Esophagus (tissue), 2 donors: Measurements from ENCODE around the gene THOC2. TPM values are rescaled to one million over a fixed set of nuclear protein-coding genes. Genes with fewer than 3 reads are reported as not detected.
"Not testable (repeated sequence)": the region's sequence is repeated elsewhere in the genome, so short reads cannot be mapped to it uniquely, and the experiment has no call there.

Experiments used
- H3K27ac ChIP-seq, 2 donors: one replicate each; pipeline ENCODE4 v1.5.1; 2013; ENCODE audit warnings: low read depth in 2 of 2, mild to moderate bottlenecking in 2 of 2, inconsistent platforms in 1 of 2, low read length in 1 of 2, moderate library complexity in 1 of 2
- H3K27me3 ChIP-seq, 2 donors: one replicate each; pipeline ENCODE4 v1.6.1; 2013; ENCODE audit warnings: low read length in 2 of 2, control low read depth in 1 of 2, mild to moderate bottlenecking in 1 of 2; ENCODE audit not compliant: insufficient read depth in 2 of 2, control insufficient read depth in 1 of 2
- H3K36me3 ChIP-seq, 2 donors: one replicate each; pipeline ENCODE4 v1.6.1; 2013; ENCODE audit warnings: low read length in 1 of 2; ENCODE audit not compliant: control insufficient read depth in 2 of 2, insufficient read depth in 2 of 2
- H3K4me1 ChIP-seq, 2 donors: one replicate each; pipeline ENCODE4 v1.6.1; 2013; ENCODE audit warnings: low read length in 1 of 2; ENCODE audit not compliant: control insufficient read depth in 2 of 2, insufficient read depth in 2 of 2
- H3K4me3 ChIP-seq, 2 donors: one replicate each; pipeline ENCODE4 v1.5.1; 2013; ENCODE audit warnings: low read length in 2 of 2, mild to moderate bottlenecking in 2 of 2, low read depth in 1 of 2, moderate library complexity in 1 of 2
- H3K9me3 ChIP-seq, 2 donors: one replicate each; pipeline ENCODE4 v1.6.1; 2013; ENCODE audit warnings: mild to moderate bottlenecking in 2 of 2, low read depth in 1 of 2, low read length in 1 of 2, moderate library complexity in 1 of 2; ENCODE audit not compliant: control insufficient read depth in 2 of 2, insufficient read depth in 1 of 2
- WGBS, 2 donors: extraction: QIAGEN DNeasy Blood & Tissue Kit; methylation state at CpG; one replicate each; pipeline ENCODE4 v1.1.7; 2013; 5-methylcytosine and 5-hydroxymethylcytosine counted together
- polyA plus RNA-seq, 2 donors: library from polyadenylated mRNA; stranded (reverse); fragments of 200-250 nt; gene quantifications; one replicate each; pipeline ENCODE4 v1.2.3, GENCODE V29; 2013
- donor health status: healthy with polysubstance abuse.
- donor health status: Bipolar disorder and iron deficiency.

THOC2 gene
- polyA plus RNA-seq, 2 donors = 28.2 to 43.7 TPM

GRCh38 chrX:123682186-123682585 lies 50.7 kb downstream of the THOC2 start:
- Histone ChIP-seq H3K27me3 (no peaks in the 10 kb centered on the region), H3K4me1 (no peaks in the 10 kb centered on the region), H3K4me3 (no peak overlapping the region), H3K9me3 (no peaks in the 10 kb centered on the region), H3K36me3 (no peaks in the 10 kb centered on the region), H3K27ac (no peak overlapping the region)

GRCh38 chrX:123679733-123680460 lies 53.0 kb downstream of the THOC2 start:
- WGBS, 2 donors = 89 to 92% methylated on average over 15 of the region's 15 CpGs
- not testable (repeated sequence) for H3K27ac ChIP-seq, H3K4me3 ChIP-seq

GRCh38 chrX:123675154-123675553 lies 57.7 kb downstream of the THOC2 start:
- no peak overlapping the region for H3K27ac ChIP-seq
- no peaks in the 10 kb centered on the region for H3K36me3 ChIP-seq
- H3K27me3 ChIP-seq = no peaks in the 10 kb centered on the region
- no peak overlapping the region for H3K4me3 ChIP-seq
- H3K9me3 ChIP-seq = no peaks in the 10 kb centered on the region
- no peaks in the 10 kb centered on the region for H3K4me1 ChIP-seq
- 70 to 89% methylated on average over 2 of the region's 2 CpGs for WGBS, 2 donors

More at GRCh38 chrX:123679733-123680460, 53.0 kb downstream of the THOC2 start:
- not testable (repeated sequence) for H3K4me1 ChIP-seq, H3K36me3 ChIP-seq, H3K9me3 ChIP-seq, H3K27me3 ChIP-seq

- Histone ChIP-seq H3K4me1 (no peaks in the 10 kb centered on the region), H3K9me3 (no peaks in the 10 kb centered on the region), H3K4me3 (no peak overlapping the region), H3K27me3 (no peaks in the 10 kb centered on the region), H3K36me3 (no peaks in the 10 kb centered on the region), H3K27ac (no peak overlapping the region)
- 79 to 86% methylated on average over 1 of the region's 1 CpG for WGBS, 2 donors
Observed at GRCh38 chrX:123673813-123674212, 59.0 kb downstream of the THOC2 start.

GRCh38 chrX:123665197-123665596 lies 67.7 kb downstream of the THOC2 start:
- Histone ChIP-seq H3K4me1 (no peaks in the 10 kb centered on the region), H3K27me3 (no peaks in the 10 kb centered on the region), H3K27ac (no peak overlapping the region), H3K4me3 (no peak overlapping the region), H3K9me3 (no peaks in the 10 kb centered on the region), H3K36me3 (no peaks in the 10 kb centered on the region)
- 70 to 72% methylated on average over 3 of the region's 3 CpGs for WGBS, 2 donors

GRCh38 chrX:123664467-123665167 lies 68.2 kb downstream of the THOC2 start:
- H3K27me3 ChIP-seq, H3K36me3 ChIP-seq, H3K9me3 ChIP-seq, H3K4me3 ChIP-seq, H3K27ac ChIP-seq, H3K4me1 ChIP-seq: not testable (repeated sequence)
- WGBS, 2 donors = 87 to 92% methylated on average over 6 of the region's 6 CpGs

GRCh38 chrX:123663720-123664119 lies 69.1 kb downstream of the THOC2 start:
- H3K36me3 ChIP-seq, H3K9me3 ChIP-seq, H3K27me3 ChIP-seq, H3K27ac ChIP-seq, H3K4me3 ChIP-seq, H3K4me1 ChIP-seq: not testable (repeated sequence)
- 96 to 98% methylated on average over 3 of the region's 3 CpGs for WGBS, 2 donors

- H3K4me1 ChIP-seq, H3K36me3 ChIP-seq: not testable (repeated sequence)
- 89 to 93% methylated on average over 9 of the region's 9 CpGs for WGBS, 2 donors
Observed at GRCh38 chrX:123656507-123656906, 76.3 kb downstream of the THOC2 start.

GRCh38 chrX:123648811-123649181 lies 84.1 kb downstream of the THOC2 start:
- H3K4me1 ChIP-seq, H3K27ac ChIP-seq, H3K4me3 ChIP-seq, H3K27me3 ChIP-seq, H3K36me3 ChIP-seq, H3K9me3 ChIP-seq: not testable (repeated sequence)
- 63 to 65% methylated on average over 6 of the region's 6 CpGs for WGBS, 2 donors

More at GRCh38 chrX:123656507-123656906, 76.3 kb downstream of the THOC2 start:
- not testable (repeated sequence) for H3K4me3 ChIP-seq, H3K27ac ChIP-seq, H3K27me3 ChIP-seq, H3K9me3 ChIP-seq
